Liver (tissue), 9 donors: ENCODE measurements around the gene GATA6. TPM values are rescaled to one million over a fixed set of nuclear protein-coding genes. Genes with fewer than 3 reads are reported as not detected.

Source experiments
- DNase-seq: peaks from one replicate; pipeline ENCODE4 v3.0.0-alpha.2; 2017; ENCODE audit warnings: low spot score
- H3K27ac ChIP-seq, 2 donors: one replicate each; pipeline ENCODE4 v1.7.0; 2013; ENCODE audit warnings: inconsistent platforms in 2 of 2, low read length in 2 of 2, control low read depth in 1 of 2, low read depth in 1 of 2, mild to moderate bottlenecking in 1 of 2
- H3K27me3 ChIP-seq, 4 donors: one replicate each; pipeline versions ENCODE4 v1.6.1 to v1.7.0; 2013; ENCODE audit warnings: low read length in 3 of 4, inconsistent platforms in 1 of 4, mild to moderate bottlenecking in 1 of 4, moderate library complexity in 1 of 4; ENCODE audit not compliant: control insufficient read depth in 4 of 4, insufficient read depth in 4 of 4
- H3K36me3 ChIP-seq, 4 donors: one replicate each; pipeline versions ENCODE4 v1.6.1 to v1.7.0; 2013; ENCODE audit warnings: low read length in 3 of 4, mild to moderate bottlenecking in 3 of 4, low read depth in 1 of 4, moderate library complexity in 1 of 4; ENCODE audit not compliant: control insufficient read depth in 4 of 4, insufficient read depth in 3 of 4
- H3K4me1 ChIP-seq, 4 donors: one replicate each; pipeline versions ENCODE4 v1.6.1 to v1.7.0; 2013; ENCODE audit warnings: low read length in 3 of 4, mild to moderate bottlenecking in 3 of 4, moderate library complexity in 1 of 4; ENCODE audit not compliant: control insufficient read depth in 4 of 4, insufficient read depth in 4 of 4
- H3K4me3 ChIP-seq, 3 donors: one replicate each; pipeline versions ENCODE4 v1.6.1 to v1.7.0; 2013; ENCODE audit warnings: low read length in 3 of 3, control low read depth in 1 of 3, low read depth in 1 of 3, mild to moderate bottlenecking in 1 of 3
- H3K9ac ChIP-seq, 2 donors: one replicate each; pipeline ENCODE4 v1.7.0; 2013; ENCODE audit warnings: low read length in 2 of 2, mild to moderate bottlenecking in 2 of 2, moderate library complexity in 2 of 2, control low read depth in 1 of 2, low read depth in 1 of 2
- H3K9me3 ChIP-seq, 4 donors: one replicate each; pipeline versions ENCODE4 v1.6.1 to v1.7.0; 2013; ENCODE audit warnings: low read length in 3 of 4; ENCODE audit not compliant: control insufficient read depth in 4 of 4
- ATF3 ChIP-seq: IDR thresholded peaks from 2 replicates; pipeline ENCODE4 v1.6.1; 2016; ENCODE audit warnings: antibody characterized with exemption
- CTCF ChIP-seq: fragments of 150-350 bp; IDR thresholded peaks from 2 replicates; pipeline ENCODE4 v1.5.1; 2017; ENCODE audit warnings: improper control_type of control experiment, low read depth, low read length; ENCODE audit not compliant: missing input control
- EGR1 ChIP-seq, 2 donors: IDR thresholded peaks; 2 replicates each; pipeline ENCODE4 v1.6.1; 2016 to 2018; ENCODE audit warnings: antibody characterized with exemption in 2 of 2, low read depth in 2 of 2
- FOXA1 ChIP-seq: IDR thresholded peaks from 2 replicates; pipeline ENCODE4 v1.6.1; 2016; ENCODE audit warnings: antibody characterized with exemption
- FOXA2 ChIP-seq: IDR thresholded peaks from 2 replicates; pipeline ENCODE4 v1.6.1; 2016; ENCODE audit warnings: antibody characterized with exemption
- GABPA ChIP-seq, 2 donors: IDR thresholded peaks in 1 of 2; conservative IDR thresholded peaks in 1 of 2; 2 replicates each; pipeline ENCODE4 v1.6.1; 2016; ENCODE audit warnings: antibody characterized with exemption in 2 of 2, mild to moderate bottlenecking in 1 of 2, moderate library complexity in 1 of 2
- HNF4A ChIP-seq, 2 donors: conservative IDR thresholded peaks; 2 replicates each; pipeline ENCODE4 v1.6.1; 2016; ENCODE audit warnings: antibody characterized with exemption in 2 of 2, mild to moderate bottlenecking in 2 of 2
- HNF4G ChIP-seq: IDR thresholded peaks from 2 replicates; pipeline ENCODE4 v1.6.1; 2016; ENCODE audit warnings: antibody characterized with exemption
- JUND ChIP-seq, 2 donors: IDR thresholded peaks; 2 replicates each; pipeline ENCODE4 v1.6.1; 2016; ENCODE audit warnings: antibody characterized with exemption in 2 of 2
- MAX ChIP-seq: IDR thresholded peaks from 2 replicates; pipeline ENCODE4 v1.6.1; 2016; ENCODE audit warnings: antibody characterized with exemption
- RAD21 ChIP-seq, 2 donors: IDR thresholded peaks; 2 replicates each; pipeline ENCODE4 v1.6.1; 2016; ENCODE audit warnings: antibody characterized with exemption in 2 of 2, mild to moderate bottlenecking in 2 of 2
- REST ChIP-seq: IDR thresholded peaks from 2 replicates; pipeline ENCODE4 v1.6.1; 2016; ENCODE audit warnings: antibody characterized with exemption, mild to moderate bottlenecking
- RXRA ChIP-seq, 2 donors: IDR thresholded peaks; 2 replicates each; pipeline ENCODE4 v1.6.1; 2017 to 2018; ENCODE audit warnings: antibody characterized with exemption in 2 of 2, mild to moderate bottlenecking in 1 of 2
- SP1 ChIP-seq: IDR thresholded peaks from 2 replicates; pipeline ENCODE4 v1.6.1; 2018; ENCODE audit warnings: antibody characterized with exemption, mild to moderate bottlenecking
- TAF1 ChIP-seq: conservative IDR thresholded peaks from 2 replicates; pipeline ENCODE4 v1.6.1; 2016; ENCODE audit warnings: antibody characterized with exemption, mild to moderate bottlenecking
- YY1 ChIP-seq: IDR thresholded peaks from 2 replicates; pipeline ENCODE4 v1.6.1; 2016; ENCODE audit warnings: antibody characterized with exemption, mild to moderate bottlenecking
- ZBTB33 ChIP-seq: IDR thresholded peaks from 2 replicates; pipeline ENCODE4 v1.6.1; 2016; ENCODE audit warnings: antibody characterized with exemption
- WGBS: extraction: QIAGEN DNeasy Blood & Tissue Kit; methylation state at CpG from one replicate; pipeline ENCODE4 v1.1.7; 2013; 5-methylcytosine and 5-hydroxymethylcytosine counted together
- polyA plus RNA-seq, 2 donors: library from polyadenylated mRNA; stranded (reverse) in 1 of 2; unstranded in 1 of 2; fragments of 200-250 nt in 1 of 2; fragments of >200 nt in 1 of 2; fragmentation: Nextera tagmentation in 1 of 2; extraction: Ambion mirVana in 1 of 2; gene quantifications; one replicate each; pipeline versions ENCODE4 v1.2.1 to v1.2.3, GENCODE V29; 2013 to 2015
- total RNA-seq, 2 donors: library from RNA; depleted of rRNA; stranded (reverse); fragments of >200 nt; gene quantifications; one replicate each; pipeline ENCODE4 v1.2.3, GENCODE V29; 2014
- donor health status: healthy.
- donor health status: healthy.
- donor health status: healthy.
- donor health status: healthy.
- donor health status: healthy.

Gene GATA6
- total and polyA plus RNA-seq, 4 donors: 1.8 to 6.6 (median 4.9) TPM

GRCh38 chr18:22203035-22203434 is 33.6 kb downstream of the GATA6 start:
- peaks cover 7 to 18% (median 11%) of the 10 kb centered on the region in 4 donors for H3K36me3 ChIP-seq
- H3K9me3 ChIP-seq: no peaks in the 10 kb centered on the region
- WGBS: 85% methylated on average over 1 of the region's 1 CpG
- no peak overlapping the region for H3K9ac ChIP-seq
- TF ChIP-seq HNF4G: no peak
- TF ChIP-seq TAF1: no peak
- no peak for TF ChIP-seq HNF4A (conservative IDR thresholded peaks at IDR 0.05)
- TF ChIP-seq JUND (IDR thresholded peaks at IDR 0.05): no peak
- TF ChIP-seq FOXA1: no peak
- no peak for TF ChIP-seq FOXA2
- TF ChIP-seq REST: no peak
- no peak for TF ChIP-seq RAD21 (IDR thresholded peaks at IDR 0.05)
- no peak for TF ChIP-seq GABPA (IDR thresholded peaks at IDR 0.05 in 1 of 2, conservative IDR thresholded peaks at IDR 0.05 in 1 of 2)
- H3K27ac ChIP-seq: no peak overlapping the region
- no peaks in the 10 kb centered on the region for H3K4me1 ChIP-seq
- DNase-seq: no peak
- no peaks in the 10 kb centered on the region for H3K27me3 ChIP-seq
- no peak overlapping the region for H3K4me3 ChIP-seq

GRCh38 chr18:22203536-22204213 is 34.3 kb downstream of the GATA6 start:
- no peak for DNase-seq
- 92% methylated on average over 3 of the region's 3 CpGs for WGBS
- H3K4me1 ChIP-seq: no peaks in the 10 kb centered on the region
- TF ChIP-seq TAF1 (no peak), ZBTB33 (no peak), REST (no peak), GABPA (IDR thresholded peaks at IDR 0.05 in 1 of 2, conservative IDR thresholded peaks at IDR 0.05 in 1 of 2) (no peak), RAD21 (IDR thresholded peaks at IDR 0.05) (no peak), FOXA1 (no peak), ATF3 (no peak), EGR1 (IDR thresholded peaks at IDR 0.05; ENCODE audit: low read depth in 2 of 2) (no peak), YY1 (no peak), MAX (no peak), RXRA (IDR thresholded peaks at IDR 0.05) (no peak), HNF4A (conservative IDR thresholded peaks at IDR 0.05) (no peak), HNF4G (no peak), SP1 (no peak), CTCF (no peak), JUND (IDR thresholded peaks at IDR 0.05) (no peak)
- no peak overlapping the region for H3K4me3 ChIP-seq
- H3K36me3 ChIP-seq: peaks cover 7 to 18% (median 11%) of the 10 kb centered on the region in 4 donors
- no peak overlapping the region for H3K27ac ChIP-seq
- no peaks in the 10 kb centered on the region for H3K9me3 ChIP-seq
- no peaks in the 10 kb centered on the region for H3K27me3 ChIP-seq
- H3K9ac ChIP-seq: no peak overlapping the region
